ENCODE data around the gene STYX. TPM values are rescaled to one million over a fixed set of nuclear protein-coding genes. Genes with fewer than 3 reads are reported as not detected.

The STYX gene
- total RNA-seq, 1 donor from 2014 or later, result 11.5 TPM

DNA sequence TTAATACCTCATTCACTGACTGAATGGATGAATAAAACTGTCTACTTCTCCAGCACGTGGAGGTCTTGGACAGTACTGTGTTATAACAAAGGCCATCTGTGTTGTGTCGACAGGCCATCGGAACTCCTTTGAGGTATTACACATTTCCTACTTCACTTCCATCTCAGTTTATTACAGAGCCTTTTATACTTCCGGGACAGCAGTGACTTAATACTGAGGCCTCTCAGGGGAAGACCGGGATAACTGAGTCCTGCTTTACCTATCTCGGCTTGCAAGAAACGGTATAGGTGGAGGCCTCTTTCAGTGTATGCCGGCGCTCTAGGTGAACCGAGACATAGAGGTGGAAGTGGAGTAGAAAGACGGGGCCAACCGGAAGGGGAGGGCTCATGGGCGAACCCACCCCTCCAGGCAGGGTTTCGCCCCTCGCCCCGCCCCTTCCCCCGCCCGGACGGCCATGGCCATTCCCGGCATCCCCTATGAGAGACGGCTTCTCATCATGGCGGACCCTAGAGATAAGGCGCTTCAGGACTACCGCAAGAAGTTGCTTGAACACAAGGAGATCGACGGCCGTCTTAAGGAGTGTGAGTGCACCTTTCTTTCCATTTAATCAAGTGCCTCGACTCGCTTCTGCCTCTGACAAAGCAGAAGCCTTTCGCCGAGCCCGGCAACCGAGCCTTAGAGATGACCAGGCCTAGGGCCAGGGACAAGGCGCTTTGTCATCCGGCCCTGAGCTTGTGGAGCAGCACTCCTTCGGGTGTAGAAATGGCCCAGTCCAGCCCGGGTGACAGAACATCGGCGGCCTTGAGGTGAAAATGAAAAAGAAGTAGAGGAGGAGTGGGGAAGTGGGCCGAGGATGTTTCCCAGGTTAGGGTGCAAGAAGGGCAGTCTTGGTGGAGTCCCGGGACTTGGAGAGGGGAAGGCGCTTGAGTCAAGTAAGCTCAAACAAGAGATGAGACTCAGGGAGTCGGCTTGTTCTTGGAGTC lies 23.0 kb upstream of the STYX start, which contains the start of gene PSMC6:
Gene PSMC6 (plus strand): TSS at position 477 of the 983 bp plus-strand sequence. CDS start 20 bp downstream, at position 497.
- H3K4me1 ChIP-seq, result peaks cover 31% of the 10 kb centered on the region
- DNase-seq (ENCODE audit: extremely low spot score in 2 of 2), result peak in 1 of 2 donors; percentile 93
- intact Hi-C loops (cut with DNase I), result no loop called here

DNA sequence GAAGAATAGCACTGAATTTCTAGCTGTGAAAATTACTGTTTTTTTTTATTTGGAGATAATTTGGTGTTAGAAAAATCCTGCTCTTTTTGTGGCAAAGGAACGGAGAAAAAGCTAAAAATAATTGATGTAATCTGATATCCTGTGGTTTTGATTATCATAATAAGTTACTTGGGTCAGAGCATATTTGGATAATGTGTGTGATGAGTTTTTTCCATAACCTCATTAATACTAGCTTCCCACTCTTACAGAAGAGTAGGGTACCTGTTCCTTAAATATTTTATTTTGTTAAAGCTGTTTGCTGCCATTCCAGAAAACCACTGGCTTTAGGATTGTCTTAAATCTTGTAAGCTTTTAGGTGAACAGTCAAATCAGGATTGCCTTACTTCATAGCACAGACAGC lies 18.3 kb upstream of the STYX start:
- Histone ChIP-seq H3K27ac (no peak overlapping the region), H3K4me1 (peaks cover 24% of the 10 kb centered on the region), H3K4me3 (no peak overlapping the region), H3K27me3 (no peaks in the 10 kb centered on the region), H3K36me3 (peaks cover 2 to 58% of the 10 kb centered on the region in 2 donors), H3K9me3 (no peaks in the 10 kb centered on the region)
- TF ChIP-seq POLR2AphosphoS5 (IDR thresholded peaks at IDR 0.05; ENCODE audit: insufficient read depth in 1 of 2, low read depth in 1 of 2) (no peak), POLR2A (IDR thresholded peaks at IDR 0.05) (no peak)
- TF ChIP-seq, protein P1, sequence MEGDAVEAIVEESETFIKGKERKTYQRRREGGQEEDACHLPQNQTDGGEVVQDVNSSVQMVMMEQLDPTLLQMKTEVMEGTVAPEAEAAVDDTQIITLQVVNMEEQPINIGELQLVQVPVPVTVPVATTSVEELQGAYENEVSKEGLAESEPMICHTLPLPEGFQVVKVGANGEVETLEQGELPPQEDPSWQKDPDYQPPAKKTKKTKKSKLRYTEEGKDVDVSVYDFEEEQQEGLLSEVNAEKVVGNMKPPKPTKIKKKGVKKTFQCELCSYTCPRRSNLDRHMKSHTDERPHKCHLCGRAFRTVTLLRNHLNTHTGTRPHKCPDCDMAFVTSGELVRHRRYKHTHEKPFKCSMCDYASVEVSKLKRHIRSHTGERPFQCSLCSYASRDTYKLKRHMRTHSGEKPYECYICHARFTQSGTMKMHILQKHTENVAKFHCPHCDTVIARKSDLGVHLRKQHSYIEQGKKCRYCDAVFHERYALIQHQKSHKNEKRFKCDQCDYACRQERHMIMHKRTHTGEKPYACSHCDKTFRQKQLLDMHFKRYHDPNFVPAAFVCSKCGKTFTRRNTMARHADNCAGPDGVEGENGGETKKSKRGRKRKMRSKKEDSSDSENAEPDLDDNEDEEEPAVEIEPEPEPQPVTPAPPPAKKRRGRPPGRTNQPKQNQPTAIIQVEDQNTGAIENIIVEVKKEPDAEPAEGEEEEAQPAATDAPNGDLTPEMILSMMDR (IDR thresholded peaks at IDR 0.05), result no peak
- no peak for DNase-seq (ENCODE audit: extremely low spot score in 2 of 2)
- intact Hi-C loops (cut with DNase I), result no loop called here

More for the DNA sequence above, 23.0 kb upstream of the STYX start, which contains the start of gene PSMC6:
- no peaks in the 10 kb centered on the region for H3K9me3 ChIP-seq
- H3K36me3 ChIP-seq, result peaks cover 2 to 19% of the 10 kb centered on the region in 2 donors
- H3K27ac ChIP-seq, result peak within 1 kb of the TSS; percentile 85
- TF ChIP-seq, protein P1 (IDR thresholded peaks at IDR 0.05), result no peak
- TF ChIP-seq POLR2AphosphoS5 (IDR thresholded peaks at IDR 0.05; ENCODE audit: insufficient read depth in 1 of 2, low read depth in 1 of 2) (peak; percentile 81 to 87), POLR2A (IDR thresholded peaks at IDR 0.05) (peak in 1 of 2 donors; percentile 43)
- H3K27me3 ChIP-seq, result no peaks in the 10 kb centered on the region
- H3K4me3 ChIP-seq, result peak within 1 kb of the TSS; percentile 68 to 95

DNA sequence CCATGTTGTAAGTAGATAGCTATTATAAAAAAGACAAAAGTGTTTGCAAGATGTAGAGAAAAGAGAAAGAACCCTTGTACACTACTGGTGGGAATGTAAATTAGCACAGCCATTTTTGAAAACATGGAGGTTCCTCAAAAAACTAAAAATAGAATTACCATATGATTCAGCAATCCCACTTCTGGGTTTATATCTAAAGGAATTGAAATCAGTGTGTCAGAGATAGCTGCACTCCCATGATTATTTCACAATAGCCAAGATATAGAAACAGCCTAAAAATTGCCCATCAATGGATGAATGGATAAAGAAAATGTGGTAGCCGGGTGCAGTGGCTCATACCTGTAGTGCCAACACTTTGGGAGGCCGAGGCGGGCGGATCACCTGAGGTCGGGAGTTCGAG lies 13.8 kb upstream of the STYX start:
- TF ChIP-seq POLR2A (IDR thresholded peaks at IDR 0.05) (no peak), POLR2AphosphoS5 (IDR thresholded peaks at IDR 0.05; ENCODE audit: insufficient read depth in 1 of 2, low read depth in 1 of 2) (no peak)
- TF ChIP-seq, protein P1 (IDR thresholded peaks at IDR 0.05), result no peak
- Histone ChIP-seq H3K27me3 (no peaks in the 10 kb centered on the region), H3K27ac (no peak overlapping the region), H3K36me3 (peaks cover 0 to 79% of the 10 kb centered on the region in 2 donors), H3K4me1 (no peaks in the 10 kb centered on the region), H3K9me3 (no peaks in the 10 kb centered on the region), H3K4me3 (no peak overlapping the region)
- DNase-seq (ENCODE audit: extremely low spot score in 2 of 2), result no peak
- intact Hi-C loops (cut with DNase I), result no loop called here

DNA sequence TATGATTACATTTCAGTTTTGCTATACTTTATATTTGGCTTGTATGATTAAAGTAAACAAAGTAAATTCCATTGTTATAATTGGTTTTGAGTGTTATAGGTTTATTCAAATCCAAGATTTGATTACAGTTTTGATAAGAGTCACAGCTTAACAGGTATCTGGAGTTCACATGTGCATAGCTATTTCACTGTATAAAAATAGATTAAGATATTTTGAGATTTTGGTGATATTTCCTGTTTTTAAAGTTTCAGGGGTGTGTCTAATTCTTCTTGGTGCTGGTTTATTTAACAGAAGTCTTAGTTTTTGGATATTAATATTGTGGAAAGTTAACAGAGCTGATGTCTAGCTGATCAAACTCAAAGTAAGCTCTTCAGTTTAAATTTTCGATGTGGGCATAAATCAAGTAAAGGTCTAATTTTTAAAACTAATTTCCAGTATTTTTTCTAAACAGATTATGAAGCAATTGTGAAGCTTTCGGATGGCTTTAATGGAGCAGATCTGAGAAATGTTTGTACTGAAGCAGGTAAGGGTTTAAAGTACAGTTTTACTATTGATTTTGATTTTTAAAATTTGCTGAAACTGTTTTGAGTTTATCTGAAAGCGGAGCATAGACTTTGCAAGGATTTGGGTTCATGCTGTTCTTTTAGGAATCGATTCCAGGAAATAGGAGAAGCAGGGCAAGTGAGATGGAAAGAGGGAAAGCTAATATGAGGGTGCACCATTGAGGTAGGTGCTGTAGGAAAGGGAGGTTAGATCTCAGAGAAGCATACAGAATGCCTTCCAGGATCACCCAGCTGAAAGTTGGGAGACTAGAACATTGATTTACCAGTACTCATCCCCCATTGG lies 6.2 kb upstream of the STYX start:
- Histone ChIP-seq H3K4me3 (no peak overlapping the region), H3K27me3 (no peaks in the 10 kb centered on the region), H3K9me3 (no peaks in the 10 kb centered on the region), H3K27ac (no peak overlapping the region), H3K4me1 (no peaks in the 10 kb centered on the region), H3K36me3 (peaks cover 0 to 63% of the 10 kb centered on the region in 2 donors)
- DNase-seq (ENCODE audit: extremely low spot score in 2 of 2), result no peak
- TF ChIP-seq, protein P1 (IDR thresholded peaks at IDR 0.05), result no peak
- no peak for TF ChIP-seq POLR2AphosphoS5 (IDR thresholded peaks at IDR 0.05; ENCODE audit: insufficient read depth in 1 of 2, low read depth in 1 of 2)
- no peak for TF ChIP-seq POLR2A (IDR thresholded peaks at IDR 0.05)
- intact Hi-C loops (cut with DNase I), result no loop called here

Measured in vagina (tissue), 2 donors.